ENCODE data around the gene NOX4.
"Not testable (repeated sequence)": the region's sequence is repeated elsewhere in the genome, so short reads cannot be mapped to it uniquely, and the experiment has no call there.

Gene NOX4

GRCh38 chr11:89378986-89379385 is 112.2 kb downstream of the NOX4 start:
- DNase-seq: not testable (repeated sequence)

GRCh38 chr11:89369356-89369755 is 121.8 kb downstream of the NOX4 start:
- not testable (repeated sequence) for DNase-seq

GRCh38 chr11:89364856-89365255 is 126.3 kb downstream of the NOX4 start:
- DNase-seq: not testable (repeated sequence)

- DNase-seq: no peak
Measured at GRCh38 chr11:89361734-89362133, 129.4 kb downstream of the NOX4 start.

GRCh38 chr11:89359208-89359607 is 132.0 kb downstream of the NOX4 start:
- DNase-seq: not testable (repeated sequence)

GRCh38 chr11:89358761-89359160 is 132.4 kb downstream of the NOX4 start:
- no peak for DNase-seq

GRCh38 chr11:89355646-89356045 is 135.5 kb downstream of the NOX4 start:
- DNase-seq: no peak

DNA sequence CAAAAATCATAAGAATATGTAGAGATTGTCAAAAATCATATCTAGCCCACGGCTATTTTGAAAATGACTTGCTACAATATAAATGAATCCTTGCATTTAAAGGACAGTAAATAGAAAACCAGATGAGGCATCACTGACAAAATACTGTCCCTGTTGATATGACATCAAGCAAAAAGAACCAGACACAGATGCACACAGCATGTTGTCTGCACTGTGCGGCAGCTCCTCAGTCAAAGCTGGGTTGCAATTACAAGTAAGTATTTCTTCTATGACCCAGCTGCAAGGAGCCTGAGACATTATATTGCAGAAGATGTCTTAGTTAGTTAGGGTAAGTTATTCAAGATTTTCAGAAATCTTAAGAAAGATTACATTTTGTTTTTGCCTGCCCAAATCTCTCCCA is 136.7 kb downstream of the NOX4 start:
- DNase-seq: not testable (repeated sequence)

DNA sequence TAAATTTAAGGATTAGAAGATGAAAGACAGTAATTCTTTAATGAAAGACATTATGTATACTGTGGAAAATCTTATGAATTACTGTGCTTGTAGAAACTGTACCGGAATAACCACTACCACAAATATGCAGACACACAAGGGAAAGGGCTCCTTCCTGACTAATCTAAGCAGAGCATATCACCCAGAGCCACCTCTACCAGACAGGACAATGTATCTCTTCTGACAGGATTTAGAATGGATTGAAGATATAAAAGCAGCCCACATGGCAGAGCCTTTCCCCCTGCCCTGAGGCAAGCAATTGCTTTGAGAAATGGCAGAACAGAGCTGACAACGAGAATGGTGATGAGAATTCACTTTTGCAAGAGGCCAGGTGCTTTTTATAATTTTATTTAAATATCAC is 144.1 kb downstream of the NOX4 start:
- peak; percentile 41 for DNase-seq

GRCh38 chr11:89346601-89347000 is 144.6 kb downstream of the NOX4 start:
- DNase-seq: no peak

DNA sequence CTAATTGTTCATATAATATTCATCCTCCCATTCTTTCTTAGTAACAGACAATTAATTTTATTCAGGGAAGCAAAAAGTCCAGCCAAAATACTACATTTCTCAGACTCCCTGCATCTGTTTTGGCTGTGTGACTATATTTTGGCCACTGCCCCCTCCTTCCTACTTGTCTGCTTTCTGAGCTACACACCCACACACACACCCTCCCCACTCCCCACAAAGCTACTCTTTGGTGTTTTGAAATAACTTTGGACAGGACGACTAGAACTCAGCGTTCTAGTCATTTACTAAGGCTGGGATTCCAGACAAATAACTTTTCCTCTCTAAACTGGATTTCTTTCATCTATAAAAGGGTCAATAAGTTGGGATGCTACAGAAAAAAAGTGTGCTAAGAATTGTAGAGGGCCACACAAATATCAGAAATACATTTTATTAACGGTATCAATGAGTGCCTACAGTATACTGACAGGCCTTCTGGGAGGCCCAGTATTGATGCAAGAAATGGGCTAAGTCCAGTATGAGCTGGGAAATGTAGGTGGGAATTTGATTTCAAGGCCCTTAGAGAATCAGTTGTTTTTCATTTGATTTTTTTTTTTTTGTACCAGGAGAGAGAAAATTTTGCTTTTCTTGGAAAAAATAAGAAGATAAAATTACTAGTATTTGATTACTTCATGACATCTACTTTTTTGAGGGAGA is 148.1 kb downstream of the NOX4 start:
- peak; percentile 8 for DNase-seq

- peak; percentile 55 for DNase-seq
Measured at GRCh38 chr11:89340450-89340849, 150.7 kb downstream of the NOX4 start.

DNA sequence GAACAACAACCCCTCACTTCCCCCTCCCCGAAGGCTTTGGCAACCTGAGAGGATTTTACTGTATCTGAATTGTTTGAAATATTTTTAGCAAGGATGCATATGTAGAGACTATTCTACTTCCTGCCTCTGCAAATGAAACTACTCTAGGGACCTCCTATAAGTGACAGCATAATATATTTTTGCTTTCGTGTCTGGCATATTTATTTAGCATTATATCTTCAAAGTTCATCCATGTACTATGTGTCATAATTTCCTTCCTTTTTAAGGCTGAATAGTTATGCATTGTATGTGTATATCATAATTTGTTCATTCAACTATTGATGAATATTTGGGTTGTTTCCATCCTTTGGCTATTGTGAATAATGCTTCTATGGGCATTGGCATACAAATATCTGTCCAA is 153.1 kb downstream of the NOX4 start:
- not testable (repeated sequence) for DNase-seq

- DNase-seq: peak; percentile 26
Measured at GRCh38 chr11:89337100-89337650, 154.0 kb downstream of the NOX4 start.

DNA sequence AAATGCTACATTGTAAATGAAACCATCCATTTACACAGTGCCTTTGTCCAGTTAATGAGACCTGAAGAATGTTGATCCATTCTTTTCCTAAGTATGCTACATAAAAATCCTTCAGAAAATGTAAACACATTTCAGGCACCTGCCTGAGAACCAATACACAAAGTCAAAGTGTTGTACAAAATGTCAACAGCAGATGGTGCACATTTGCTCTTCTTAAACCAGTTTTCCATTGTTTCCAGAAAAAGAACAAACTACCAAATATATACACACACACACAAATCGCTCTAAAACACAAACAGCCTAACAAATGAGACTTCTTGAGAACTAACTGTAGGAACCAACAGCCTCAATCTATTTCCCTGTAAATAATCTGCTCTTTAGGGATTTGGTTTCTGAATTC is 157.5 kb downstream of the NOX4 start:
- DNase-seq: peak; percentile 44

DNA sequence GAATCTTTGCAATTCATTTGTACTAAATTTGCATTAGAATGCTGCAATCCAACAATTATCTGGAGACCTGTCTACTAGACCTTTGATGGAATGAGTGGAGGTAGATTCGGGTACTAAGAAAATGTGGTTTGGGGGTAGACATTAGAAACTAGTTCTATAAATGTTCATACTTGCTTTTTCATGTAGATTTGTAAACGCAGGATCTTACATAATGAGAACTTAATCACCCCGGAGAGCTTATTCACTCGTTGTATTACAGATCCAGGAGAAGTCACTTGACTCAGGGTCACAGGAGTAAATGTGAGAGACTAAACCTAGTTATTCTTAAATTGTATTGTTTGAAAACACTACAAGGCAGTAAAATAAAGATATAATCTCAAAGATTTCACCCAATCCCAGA is 159.2 kb downstream of the NOX4 start:
- DNase-seq: not testable (repeated sequence)

DNA sequence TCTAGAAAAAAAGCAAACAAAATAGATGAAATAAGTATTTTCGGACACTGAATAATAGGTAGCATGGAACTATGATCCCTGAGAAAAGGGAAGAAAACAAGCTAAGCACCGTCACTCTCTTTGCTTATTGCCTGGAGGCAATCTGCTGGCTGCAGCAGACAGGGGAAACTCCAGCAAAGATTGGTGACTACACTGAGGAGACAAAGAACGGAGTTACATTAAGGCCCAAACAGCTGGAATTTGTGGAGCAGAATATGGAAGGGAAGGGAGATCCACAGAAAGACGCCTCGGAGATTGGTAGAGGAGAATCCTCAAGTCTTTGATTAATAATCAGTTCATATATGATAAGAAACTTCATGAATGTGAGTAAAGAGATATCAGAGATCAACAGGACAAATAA is 163.3 kb downstream of the NOX4 start:
- no peak for DNase-seq

GRCh38 chr11:89321401-89321800 is 169.8 kb downstream of the NOX4 start:
- no peak for DNase-seq

DNA sequence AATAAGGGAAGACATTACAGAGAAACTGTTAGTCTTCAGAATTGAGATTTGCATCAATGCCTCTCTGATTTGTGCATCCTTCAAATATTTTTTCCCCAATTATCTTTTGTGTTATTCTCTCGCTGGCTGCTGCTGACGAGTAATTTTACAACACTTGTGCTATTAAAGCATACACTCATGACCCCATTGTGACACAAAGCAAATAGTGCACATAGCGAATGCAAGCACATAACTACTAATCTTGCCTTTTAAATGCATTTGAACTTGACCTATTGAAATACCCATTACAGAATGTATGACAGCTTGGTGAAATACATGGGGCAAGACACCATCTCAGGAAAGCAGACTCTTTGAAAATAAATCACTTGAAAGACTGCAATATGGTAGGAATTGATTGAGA is 180.6 kb downstream of the NOX4 start:
- not testable (repeated sequence) for DNase-seq

DNA sequence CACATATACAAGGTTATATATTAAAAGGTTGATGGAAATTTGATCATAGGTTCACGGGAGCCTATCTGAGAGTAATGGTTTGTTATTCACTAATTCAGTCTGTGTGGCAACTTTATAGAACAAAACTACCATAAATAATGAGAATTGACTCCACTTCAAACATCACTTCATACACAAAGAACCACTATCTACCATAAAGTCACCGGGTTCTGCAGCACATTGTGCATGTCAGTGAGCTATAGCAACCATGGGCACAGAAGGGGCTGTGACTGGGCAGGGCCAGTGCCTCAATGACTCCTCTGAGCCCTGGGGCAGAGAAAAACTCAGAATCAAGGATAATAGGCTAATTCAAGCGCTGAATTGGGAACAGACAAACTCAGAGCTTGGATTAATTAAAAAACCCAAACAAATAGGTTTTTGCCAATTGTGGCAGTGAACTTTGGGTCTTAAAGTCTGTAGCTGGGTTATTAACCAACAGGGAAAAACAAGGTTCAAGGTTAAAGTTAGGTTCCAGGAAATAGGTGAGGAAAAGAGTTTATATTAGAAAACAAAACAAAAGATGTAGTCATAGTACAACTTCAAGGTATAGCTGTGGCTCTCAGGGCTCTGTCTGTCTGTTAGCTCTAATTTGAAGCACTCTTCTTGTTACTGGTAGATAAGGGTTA is 181.7 kb downstream of the NOX4 start:
- not testable (repeated sequence) for DNase-seq

DNA sequence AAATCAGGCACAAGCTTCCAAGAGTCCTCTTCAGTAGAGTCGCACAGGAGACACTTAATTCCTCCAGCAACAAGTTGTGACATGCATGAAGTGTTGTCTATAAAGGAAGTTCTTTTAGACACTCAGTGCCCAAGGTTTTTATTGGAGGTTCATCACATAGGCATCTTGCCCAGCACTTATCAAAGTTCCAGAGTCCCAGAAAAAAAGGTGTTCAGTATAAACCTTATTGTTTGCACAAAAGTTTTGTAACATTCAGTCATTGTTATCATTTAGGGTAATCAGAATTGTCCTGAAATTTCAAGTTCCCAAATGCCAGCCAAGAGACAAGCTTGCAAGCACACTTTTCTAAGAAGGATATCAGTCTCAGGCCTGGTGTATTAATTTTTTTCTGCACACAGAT is 182.9 kb downstream of the NOX4 start:
- DNase-seq: not testable (repeated sequence)

GRCh38 chr11:89303029-89303428 is 188.1 kb downstream of the NOX4 start:
- not testable (repeated sequence) for DNase-seq

DNA sequence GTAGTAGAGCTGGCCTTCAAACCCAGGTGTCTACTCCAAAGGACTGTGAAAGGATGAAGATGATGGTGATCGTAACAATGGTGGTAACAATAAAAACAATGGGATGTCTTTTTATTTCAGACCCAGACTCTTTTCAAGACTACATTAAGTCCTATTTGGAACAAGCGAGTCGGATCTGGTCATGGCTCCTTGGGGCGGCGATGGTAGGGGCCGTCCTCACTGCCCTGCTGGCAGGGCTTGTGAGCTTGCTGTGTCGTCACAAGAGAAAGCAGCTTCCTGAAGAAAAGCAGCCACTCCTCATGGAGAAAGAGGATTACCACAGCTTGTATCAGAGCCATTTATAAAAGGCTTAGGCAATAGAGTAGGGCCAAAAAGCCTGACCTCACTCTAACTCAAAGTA is 196.2 kb downstream of the NOX4 start:
- DNase-seq: not testable (repeated sequence)

DNA sequence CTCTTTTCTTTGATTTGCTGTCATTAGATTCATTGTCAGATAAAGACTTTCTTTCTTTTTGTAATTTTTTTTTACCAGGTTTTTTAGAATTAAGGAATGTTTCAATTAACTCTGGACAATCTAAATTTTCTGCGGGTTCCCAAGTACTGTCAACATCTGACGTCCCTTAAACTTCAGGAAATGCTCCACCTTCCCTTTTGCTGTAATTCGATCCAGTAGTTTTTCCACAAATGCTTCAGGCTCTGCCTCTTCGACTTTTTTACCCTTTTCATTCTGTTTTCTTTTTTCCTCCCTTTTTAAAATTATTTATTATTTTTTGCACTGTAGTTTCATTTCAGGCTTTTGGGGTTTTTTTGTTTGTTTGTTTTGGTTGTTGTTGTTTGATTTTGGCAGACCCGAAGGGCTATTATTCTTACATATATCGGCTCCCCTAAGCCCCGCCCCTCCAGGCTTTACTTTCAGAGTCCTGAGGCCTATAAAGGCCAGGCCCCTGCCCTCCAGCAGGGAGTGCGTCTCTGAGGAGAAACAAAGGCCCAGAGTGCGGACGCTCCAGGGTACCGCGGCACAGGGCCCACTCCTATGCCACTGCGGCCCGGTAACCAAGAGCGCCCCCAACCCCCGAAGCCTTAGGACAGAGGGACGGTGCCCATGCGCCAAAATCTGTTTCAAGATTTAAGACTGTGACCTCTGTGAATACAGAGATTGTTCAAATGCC is 197.1 kb downstream of the NOX4 start:
- DNase-seq: peak; percentile 13
